SK-N-SH (cell line): Measurements from ENCODE around the gene F2R. TPM values are rescaled to one million over a fixed set of nuclear protein-coding genes. Genes with fewer than 3 reads are reported as not detected.

Experiments
- CTCF ChIA-PET: fragments of 300-600, 350-600 bp; formaldehyde crosslinking; extraction: SDS; loops from one replicate; lab custom pipeline; 2021; lab: Yijun Ruan, JAX
- POLR2A ChIA-PET: fragments of 350-600 bp; sonication (Branson Sonifier 250); formaldehyde crosslinking; extraction: SDS; loops from one replicate; lab custom pipeline; 2020; ENCODE audit warnings: antibody characterized with exemption, inconsistent platforms; lab: Yijun Ruan, JAX
- DNase-seq: peaks from one replicate; pipeline ENCODE4 v3.0.0; 2012
- H2AFZ ChIP-seq: fragments of 200-600 bp; sonication (generic); 2 replicates; pipeline ENCODE4 v1.8.1; 2016; ENCODE audit warnings: antibody characterized with exemption, mild to moderate bottlenecking, low read depth
- H3F3A ChIP-seq: fragments of 200-600 bp; sonication (generic); replicated peaks from 2 replicates; pipeline ENCODE3; 2016; ENCODE audit warnings: antibody characterized with exemption, mild to moderate bottlenecking; ENCODE audit not compliant: insufficient read depth
- H3K27ac ChIP-seq, 2 experiments: fragments of 200-500 bp in 1 of 2; fragments of 200-600 bp in 1 of 2; sonication (Bioruptor generic) in 1 of 2; sonication (generic), shearing (Covaris generic) in 1 of 2; 2 replicates each; pipeline versions ENCODE4 v1.5.1 to v1.6.1; 2014 to 2016; ENCODE audit warnings: low read depth in 2 of 2, inconsistent platforms in 1 of 2, low read length in 1 of 2, mild to moderate bottlenecking in 1 of 2, mixed read lengths in 1 of 2
- H3K27me3 ChIP-seq: fragments of 200-600 bp; sonication (generic), shearing (Covaris generic); 2 replicates; pipeline ENCODE4 v1.6.1; 2016; ENCODE audit warnings: mixed run types; ENCODE audit not compliant: insufficient read depth
- H3K36me3 ChIP-seq, 2 experiments: fragments of 200-500 bp in 1 of 2; fragments of 200-600 bp in 1 of 2; sonication (Bioruptor generic) in 1 of 2; sonication (generic) in 1 of 2; replicated peaks in 1 of 2; 2 replicates each; pipeline versions ENCODE3 to v1.5.1; 2014 to 2016; ENCODE audit warnings: low read length in 1 of 2, mild to moderate bottlenecking in 1 of 2; ENCODE audit not compliant: insufficient read depth in 2 of 2, control insufficient read depth in 1 of 2
- H3K4me1 ChIP-seq, 2 experiments: fragments of 200-500 bp in 1 of 2; fragments of 200-600 bp in 1 of 2; sonication (Bioruptor generic) in 1 of 2; sonication (generic), shearing (Covaris generic) in 1 of 2; 2 replicates each; pipeline versions ENCODE4 v1.5.1 to v1.6.1; 2014 to 2016; ENCODE audit warnings: low read depth in 1 of 2, low read length in 1 of 2, mixed run types in 1 of 2; ENCODE audit not compliant: insufficient read depth in 2 of 2, control insufficient read depth in 1 of 2
- H3K4me2 ChIP-seq: fragments of 200-600 bp; sonication (generic), shearing (Covaris generic); 2 replicates; pipeline ENCODE4 v1.6.1; 2017; ENCODE audit warnings: mixed run types
- H3K4me3 ChIP-seq, 2 experiments: fragments of 200-500 bp in 1 of 2; fragments of 200-600 bp in 1 of 2; sonication (Bioruptor generic) in 1 of 2; sonication (generic), shearing (Covaris generic) in 1 of 2; 2 replicates each; pipeline versions ENCODE4 v1.5.1 to v1.8.1; 2014 to 2016; ENCODE audit warnings: low read depth in 2 of 2, inconsistent platforms in 1 of 2, low read length in 1 of 2, mild to moderate bottlenecking in 1 of 2, mixed read lengths in 1 of 2, moderate library complexity in 1 of 2
- H3K79me2 ChIP-seq: fragments of 200-600 bp; sonication (generic); 2 replicates; pipeline ENCODE4 v1.8.1; 2017; ENCODE audit warnings: mild to moderate bottlenecking; ENCODE audit not compliant: insufficient read depth
- H3K9ac ChIP-seq: fragments of 200-600 bp; sonication (generic); 2 replicates; pipeline ENCODE4 v1.6.1; 2017; ENCODE audit warnings: mixed run types
- H3K9me2 ChIP-seq: fragments of 200-600 bp; sonication (generic); 2 replicates; pipeline ENCODE4 v1.6.1; 2017; ENCODE audit warnings: mixed run types
- H3K9me3 ChIP-seq: fragments of 200-600 bp; sonication (generic); 2 replicates; pipeline ENCODE4 v1.6.1; 2017; ENCODE audit warnings: mixed run types, mild to moderate bottlenecking, moderate library complexity
- H4K20me1 ChIP-seq: fragments of 200-600 bp; sonication (generic); 2 replicates; pipeline ENCODE4 v1.6.1; 2017; ENCODE audit warnings: mild to moderate bottlenecking, mixed run types; ENCODE audit not compliant: insufficient read depth
- CHD2 ChIP-seq: fragments of 150-350 bp; IDR thresholded peaks from 2 replicates; pipeline ENCODE4 v1.6.1; 2018; ENCODE audit warnings: low read length; ENCODE audit not compliant: partially characterized antibody
- CTCF ChIP-seq: fragments of 200-600 bp; sonication (generic); IDR thresholded peaks from 2 replicates; pipeline ENCODE4 v1.6.1; 2017; ENCODE audit warnings: antibody characterized with exemption, mild to moderate bottlenecking, moderate library complexity
- ELF1 ChIP-seq: IDR thresholded peaks from 2 replicates; pipeline ENCODE4 v1.4.0; 2012
- FOSL2 ChIP-seq: IDR thresholded peaks from 2 replicates; pipeline ENCODE4 v1.4.0; 2012; ENCODE audit warnings: low read depth, mild to moderate bottlenecking, moderate library complexity, borderline replicate concordance
- FOXM1 ChIP-seq: IDR thresholded peaks from 2 replicates; pipeline ENCODE4 v1.4.0; 2012; ENCODE audit warnings: low read depth, mild to moderate bottlenecking
- GATA2 ChIP-seq: sonication (generic); formaldehyde crosslinking; IDR thresholded peaks from 2 replicates; pipeline ENCODE4 v1.5.0; 2020; ENCODE audit warnings: mild to moderate bottlenecking, missing genetic modification reagents
- IRF3 ChIP-seq: fragments of 150-350 bp; IDR thresholded peaks from 2 replicates; pipeline ENCODE4 v1.6.1; 2016; ENCODE audit warnings: mild to moderate bottlenecking, low read depth, low read length
- MAX ChIP-seq: IDR thresholded peaks from 2 replicates; pipeline ENCODE4 v1.4.0; 2012; ENCODE audit warnings: low read depth
- PBX3 ChIP-seq: IDR thresholded peaks from 2 replicates; pipeline ENCODE4; 2012
- POLR2AphosphoS5 ChIP-seq: IDR thresholded peaks from 2 replicates; pipeline ENCODE4 v1.6.1; 2012; ENCODE audit warnings: low read depth, low read length
- RAD21 ChIP-seq: IDR thresholded peaks from 2 replicates; pipeline ENCODE4 v1.6.1; 2012; ENCODE audit warnings: mild to moderate bottlenecking, low read length
- REST ChIP-seq: IDR thresholded peaks from 2 replicates; pipeline ENCODE4 v1.6.1; 2012; ENCODE audit warnings: mild to moderate bottlenecking, low read depth, low read length, moderate library complexity
- RFX5 ChIP-seq: IDR thresholded peaks from 2 replicates; pipeline ENCODE4 v1.6.1; 2012; ENCODE audit warnings: mild to moderate bottlenecking, improper control_type of control experiment, low read length
- SIN3A ChIP-seq: IDR thresholded peaks from 2 replicates; pipeline ENCODE4 v1.6.1; 2012; ENCODE audit warnings: low read depth, mild to moderate bottlenecking, low read length, moderate library complexity, borderline replicate concordance
- SMC3 ChIP-seq: IDR thresholded peaks from 2 replicates; pipeline ENCODE4 v1.6.1; 2012; ENCODE audit warnings: low read depth, low read length, improper control_type of control experiment
- TCF12 ChIP-seq: IDR thresholded peaks from 2 replicates; pipeline ENCODE4 v1.4.0; 2012
- USF1 ChIP-seq: IDR thresholded peaks from 2 replicates; pipeline ENCODE4 v1.4.0; 2012; ENCODE audit warnings: low read depth, borderline replicate concordance
- YY1 ChIP-seq: IDR thresholded peaks from 2 replicates; pipeline ENCODE4 v1.4.0; 2012; ENCODE audit warnings: low read depth, mild to moderate bottlenecking
- WGBS: methylation state at CpG from one replicate; pipeline ENCODE4 v1.1.6; 2017; ENCODE audit warnings: low lambda C conversion rate; 5-methylcytosine and 5-hydroxymethylcytosine counted together
- polyA plus RNA-seq, 3 experiments: library from polyadenylated mRNA; depleted of rRNA; stranded (reverse); fragments of >200 nt; gene quantifications; 2 replicates each; pipeline ENCODE4 v1.2.3, GENCODE V29; 2012

F2R gene
- polyA plus RNA-seq, 1 of the 3 experiments (the other 2 are of a cell fraction): 212 TPM

GRCh38 chr5:76696251-76696650 lies 19.7 kb upstream of the F2R start:
- Histone ChIP-seq H3K9me3 (no peaks in the 10 kb centered on the region; the same call in 1 of the 2 replicates), H3F3A (peaks cover 19% of the 10 kb centered on the region), H3K4me3 (no peak overlapping the region), H3K79me2 (no peaks in the 10 kb centered on the region), H3K27me3 (no peaks in the 10 kb centered on the region), H3K9me2 (no peaks in the 10 kb centered on the region), H3K36me3 (peaks cover 0 to 4% of the 10 kb centered on the region in 2 experiments), H4K20me1 (no peaks in the 10 kb centered on the region), H3K9ac (no peak overlapping the region; the same call in 1 of the 2 replicates), H2AFZ (peak overlapping the region; percentile 65), H3K4me2 (no peak overlapping the region), H3K27ac (peak overlapping the region in 1 of 2 experiments; percentile 41; a peak in 2 of 4 replicates), H3K4me1 (peaks cover 3 to 14% of the 10 kb centered on the region in 2 experiments)
- 97% methylated on average over 1 of the region's 1 CpG for WGBS
- no peak for DNase-seq
- CTCF ChIA-PET: interaction anchor here (1.5 kb wide), 1 partner anchor 94 kb away, joined by 4 read pairs; no protein-coding TSS in a partner anchor
- POLR2A ChIA-PET: no interaction called here
- TF ChIP-seq REST (no peak), SIN3A (no peak), SMC3 (no peak), RAD21 (no peak), CTCF (no peak), YY1 (no peak), TCF12 (no peak), RFX5 (no peak), IRF3 (no peak), FOXM1 (no peak), GATA2 (CRISPR knock-in tag) (no peak), USF1 (no peak), FOSL2 (no peak), PBX3 (no peak), MAX (no peak), POLR2AphosphoS5 (no peak), ELF1 (no peak), CHD2 (no peak)
